GM18505 (cell line): ENCODE measurements around the gene BORCS5.

Experiments used
- ATAC-seq: cut with Tn5 transposase; IDR thresholded peaks from one replicate; pipeline ENCODE4 v1.9.1; 2021; ENCODE audit not compliant: unreplicated experiment
- POLR2A ChIP-seq: IDR thresholded peaks from 4 replicates; pipeline ENCODE4 v1.6.1; 2011; ENCODE audit warnings: borderline replicate concordance; ENCODE audit not compliant: insufficient read depth, insufficient read length; ENCODE audit errors: extremely low read depth

BORCS5 gene

GRCh38 chr12:12443431-12443878, 86.6 kb downstream of the BORCS5 start:
- no peak for ATAC-seq

DNA sequence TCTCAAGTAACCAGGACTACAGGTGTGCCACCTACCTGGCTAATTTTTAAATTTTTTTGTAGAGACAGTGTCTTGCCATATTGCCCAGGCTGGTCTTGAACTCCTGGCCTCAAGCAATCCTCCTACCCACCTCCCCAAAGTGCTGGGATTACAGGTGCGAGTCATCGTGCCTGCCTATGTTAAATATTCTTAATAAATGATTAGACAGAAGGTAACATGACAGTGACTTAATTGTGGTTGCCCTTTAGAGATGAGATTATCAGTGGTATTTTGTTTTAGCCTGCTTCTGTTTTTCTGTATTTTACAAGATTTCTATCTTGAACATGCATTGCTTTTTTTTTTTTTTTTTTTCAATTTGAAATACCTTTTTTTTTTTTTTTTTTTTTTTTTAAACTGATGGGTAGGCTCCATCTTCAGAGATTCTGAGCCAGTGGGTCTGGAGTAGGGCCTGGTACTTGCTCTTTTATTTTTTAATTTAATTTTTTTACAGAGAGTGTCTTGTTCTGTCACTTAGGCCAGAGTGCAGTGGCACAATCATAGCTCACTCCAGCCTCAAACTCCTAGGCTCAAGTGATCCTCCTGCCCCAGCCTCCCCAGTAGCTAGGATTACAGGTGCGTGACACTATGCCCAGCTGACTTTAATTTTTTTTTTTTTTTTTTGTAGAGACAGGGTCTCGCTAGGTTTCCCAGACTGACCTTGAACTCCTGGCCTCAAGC, 88.4 kb downstream of the BORCS5 start:
- TF ChIP-seq POLR2A, result no peak
- ATAC-seq, result no peak

More at GRCh38 chr12:12443431-12443878, 86.6 kb downstream of the BORCS5 start:
- TF ChIP-seq POLR2A, result no peak

DNA sequence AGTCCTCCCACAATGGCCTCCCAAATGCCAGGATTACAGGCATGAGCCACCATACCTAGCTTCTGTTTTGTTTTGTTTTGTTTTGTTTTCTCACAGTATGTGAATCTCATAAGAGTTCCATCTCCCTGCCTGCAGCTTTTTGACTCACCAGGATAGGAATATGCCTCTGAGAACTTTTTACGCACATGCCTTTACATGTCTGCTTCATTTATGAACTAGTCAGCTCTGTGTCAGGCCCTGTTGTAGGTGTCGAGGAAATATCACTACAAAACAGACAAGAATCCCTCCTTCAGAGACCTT, 89.0 kb downstream of the BORCS5 start:
- ATAC-seq, result no peak
- no peak for TF ChIP-seq POLR2A

- no peak for TF ChIP-seq POLR2A
- ATAC-seq, result no peak
Observed at GRCh38 chr12:12446786-12447185, 89.9 kb downstream of the BORCS5 start.

GRCh38 chr12:12447236-12447635, 90.4 kb downstream of the BORCS5 start:
- TF ChIP-seq POLR2A, result no peak
- no peak for ATAC-seq

- ATAC-seq, result no peak
- TF ChIP-seq POLR2A, result no peak
Observed at GRCh38 chr12:12447837-12448236, 91.0 kb downstream of the BORCS5 start.

DNA sequence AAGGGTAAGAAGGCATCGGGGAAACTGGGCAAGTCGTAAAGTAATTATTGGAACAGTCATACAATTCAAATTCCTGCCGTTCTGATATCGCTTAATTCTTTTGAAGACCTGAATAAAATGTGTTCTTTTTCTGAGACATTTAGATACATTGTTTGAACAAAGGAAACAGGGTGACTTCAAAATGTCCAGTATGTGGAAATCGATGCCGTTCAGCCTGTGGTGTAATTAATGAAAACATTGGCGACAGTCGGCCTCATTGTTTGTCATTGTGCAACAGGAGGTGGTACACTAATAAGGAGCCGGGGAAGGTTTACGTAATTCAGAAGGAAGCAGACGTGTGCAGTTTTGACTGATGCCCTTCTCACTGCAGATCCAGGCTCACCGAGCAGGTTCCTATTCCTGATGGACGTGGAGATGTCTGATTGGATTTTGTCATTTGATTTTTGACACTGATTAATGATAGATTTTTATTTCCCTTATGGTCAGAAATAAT, 92.7 kb downstream of the BORCS5 start:
- no peak for TF ChIP-seq POLR2A
- ATAC-seq, result no peak

GRCh38 chr12:12450043-12450471, 93.2 kb downstream of the BORCS5 start:
- no peak for TF ChIP-seq POLR2A
- no peak for ATAC-seq

DNA sequence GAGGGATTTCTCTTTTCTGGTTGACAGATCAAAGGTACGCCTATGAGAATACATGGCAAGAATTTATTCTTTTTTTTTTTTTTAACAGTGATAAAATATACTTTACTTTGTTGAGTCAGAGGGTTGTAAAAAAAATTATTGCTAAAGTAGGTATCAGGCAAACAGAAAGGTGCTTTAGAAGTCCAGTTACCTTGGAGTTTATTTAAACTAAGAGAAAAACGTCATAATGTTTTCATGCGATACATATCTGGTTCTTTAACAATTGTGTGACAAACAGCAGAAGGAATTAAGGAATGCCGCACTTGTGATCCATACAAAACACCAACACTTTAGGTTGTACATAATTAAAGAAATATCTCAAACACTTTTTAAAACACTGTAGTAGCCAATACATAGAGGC, 94.2 kb downstream of the BORCS5 start:
- TF ChIP-seq POLR2A, result no peak
- ATAC-seq, result no peak

DNA sequence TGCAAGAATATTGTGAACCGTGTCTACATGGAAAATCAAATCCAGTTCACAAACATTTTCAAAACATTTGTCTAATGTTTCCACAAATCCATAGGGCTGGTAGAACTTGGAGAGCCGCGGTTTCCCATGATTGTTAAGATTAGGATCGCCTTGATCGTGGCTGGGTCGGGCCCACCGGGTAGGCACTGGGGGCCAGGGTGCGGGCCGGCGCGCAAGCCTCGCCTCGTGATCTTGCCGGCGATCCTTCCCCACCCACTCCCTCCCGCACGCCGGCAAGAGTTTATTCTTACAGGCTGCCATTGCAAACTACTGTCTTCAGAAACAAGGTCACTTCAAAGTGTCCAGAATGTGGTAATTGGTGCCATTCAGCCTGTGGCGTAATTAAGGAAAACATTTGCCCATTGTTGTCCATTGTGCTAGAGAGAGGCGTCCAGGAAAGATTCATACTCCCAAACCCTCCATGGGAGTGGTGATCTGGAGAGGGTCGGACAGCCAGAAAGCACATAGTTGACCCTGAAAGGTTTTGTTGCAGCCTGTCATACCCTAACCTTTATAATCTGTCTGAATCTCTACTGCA, 95.5 kb downstream of the BORCS5 start:
- no peak for ATAC-seq
- TF ChIP-seq POLR2A, result no peak

GRCh38 chr12:12453635-12454034, 96.8 kb downstream of the BORCS5 start:
- no peak for TF ChIP-seq POLR2A
- no peak for ATAC-seq

DNA sequence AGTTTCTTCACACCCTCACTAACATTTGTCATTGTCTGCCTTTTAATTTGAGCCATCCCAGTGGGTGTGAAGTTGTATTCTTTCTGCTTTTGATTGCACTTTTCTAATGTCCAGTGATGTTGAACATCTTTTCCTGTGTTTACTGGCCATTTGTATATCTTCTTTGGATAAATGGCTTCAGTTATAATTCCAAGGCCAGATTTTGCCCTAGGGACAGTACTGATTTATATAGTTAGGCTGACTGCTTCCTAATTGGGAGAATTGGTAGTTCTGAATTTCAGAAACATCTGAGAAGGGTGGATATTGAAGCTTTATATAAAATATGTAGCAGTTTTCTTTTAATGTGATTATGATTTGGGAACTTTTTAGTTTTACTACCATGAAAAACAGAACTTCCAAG, 97.4 kb downstream of the BORCS5 start:
- TF ChIP-seq POLR2A, result no peak

DNA sequence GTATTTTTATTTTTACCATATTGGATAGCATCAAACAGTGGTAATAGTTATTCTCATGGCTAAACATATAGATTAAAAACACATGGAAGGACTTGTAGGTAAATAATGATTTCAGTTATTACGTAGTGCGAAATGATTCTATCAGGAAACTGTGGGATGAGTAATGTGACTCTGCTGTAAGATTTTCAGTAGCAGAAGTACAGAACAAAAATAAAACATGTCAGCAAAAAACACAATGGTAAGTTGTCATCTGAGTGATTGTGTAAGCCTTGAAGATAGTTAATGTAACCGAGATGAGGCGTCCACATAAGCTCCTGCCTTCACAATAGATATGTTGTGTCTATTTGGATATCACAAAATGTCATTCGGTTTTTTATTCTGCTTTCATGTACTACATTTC, 99.8 kb downstream of the BORCS5 start:
- ATAC-seq, result no peak
- no peak for TF ChIP-seq POLR2A

More for the DNA sequence above, 97.4 kb downstream of the BORCS5 start:
- no peak for ATAC-seq
